HL-60 (cell line): ENCODE measurements around the gene SLC38A8.

Experiments
- CTCF ChIP-seq: IDR thresholded peaks from one replicate; pipeline ENCODE4 v1.5.1; 2011; ENCODE audit warnings: low read length, control low read depth, inconsistent platforms; ENCODE audit not compliant: insufficient read depth
- GABPA ChIP-seq: IDR thresholded peaks from 2 replicates; pipeline ENCODE4 v1.6.1; 2012; ENCODE audit warnings: low read depth
- SPI1 ChIP-seq: IDR thresholded peaks from 2 replicates; pipeline ENCODE4 v1.6.1; 2012; ENCODE audit warnings: low read depth, mild to moderate bottlenecking, borderline replicate concordance

- TF ChIP-seq CTCF = no peak
- no peak for TF ChIP-seq SPI1
- no peak for TF ChIP-seq GABPA
Measured at GRCh38 chr16:84045818-84046470, 3.3 kb upstream of the SLC38A8 start.
